Measurements from ENCODE around the gene TMEM43.

TMEM43 gene

GRCh38 chr3:14177580-14178246, 52.9 kb downstream of the TMEM43 start:
- no peak for DNase-seq (ENCODE audit: low read depth in 3 of 3)

DNA sequence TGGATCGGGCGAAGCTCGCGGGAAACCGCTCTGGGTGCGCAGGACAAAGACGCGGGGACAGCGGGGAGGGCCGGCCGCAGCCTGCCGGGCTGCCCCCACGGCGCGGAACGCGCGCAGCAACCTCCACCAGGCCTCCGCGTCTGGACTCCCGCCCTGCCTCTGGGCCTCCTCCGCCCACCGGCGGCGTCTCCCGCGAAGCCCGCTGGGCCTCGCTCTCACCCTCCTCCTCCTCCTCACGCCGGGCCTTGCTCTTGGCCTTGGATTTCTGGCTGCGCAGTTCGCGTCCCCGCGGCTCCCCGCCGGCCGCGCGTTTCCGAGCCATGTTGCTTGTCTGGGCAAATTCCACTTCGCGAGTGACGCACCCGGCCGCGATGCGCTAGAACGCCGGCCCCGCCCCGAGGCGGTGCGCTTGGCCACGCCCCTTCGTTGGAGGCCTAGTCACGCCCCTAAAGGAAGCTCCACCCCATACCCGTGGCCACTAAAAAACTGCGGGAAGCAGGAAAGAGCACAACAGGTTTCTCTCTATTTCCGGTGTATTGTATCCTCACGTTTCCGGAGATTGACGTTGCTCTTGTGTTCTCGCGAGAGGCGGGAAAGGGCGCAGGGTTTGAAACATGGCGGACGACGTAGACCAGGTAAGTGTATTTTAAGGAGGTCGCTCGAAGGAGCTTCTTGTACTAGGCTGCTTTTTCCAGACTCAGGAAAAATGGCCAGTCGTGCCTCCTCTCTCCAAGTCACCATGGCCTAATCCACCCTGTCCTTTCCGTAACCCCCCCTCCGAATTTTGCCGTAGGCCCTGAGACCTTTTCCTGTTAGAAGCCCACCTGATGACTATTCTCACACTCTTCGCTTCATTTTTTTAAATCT, 53.6 kb downstream of the TMEM43 start, which contains the start of the genes LSM3 and XPC:
Gene LSM3 (plus strand): TSS at position 571 of the 867 bp plus-strand sequence. CDS start 44 bp downstream, at position 615.
Gene XPC (minus strand): TSS at position 355 of the 867 bp plus-strand sequence. CDS start 33 bp downstream, at position 322.
- DNase-seq (ENCODE audit: low read depth in 3 of 3): peak; percentile 96 to 97 (median 97)

- no peak for DNase-seq (ENCODE audit: low read depth in 3 of 3)
These were observed 54.2 kb downstream of the TMEM43 start for GRCh38 chr3:14179114-14179465.

DNA sequence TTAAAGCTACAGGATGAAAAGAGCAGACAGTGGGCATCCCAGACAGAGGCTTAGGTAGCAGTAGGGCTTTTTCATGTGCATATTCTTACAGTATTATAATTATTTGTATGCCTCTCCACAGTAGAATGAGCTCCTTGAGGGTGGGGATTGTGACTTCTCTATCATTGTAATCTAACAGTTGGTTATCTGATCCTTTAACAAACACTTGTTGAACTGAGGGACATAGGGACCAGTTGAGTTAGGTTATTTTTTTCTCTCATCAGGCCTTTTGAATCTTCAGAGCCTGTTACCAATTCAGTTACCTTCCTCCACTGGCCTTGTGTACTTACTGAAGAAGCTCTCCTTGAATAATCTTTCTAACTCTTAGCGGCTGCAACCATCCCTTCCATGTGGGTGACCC, 54.9 kb downstream of the TMEM43 start:
- no peak for DNase-seq (ENCODE audit: low read depth in 3 of 3)

- no peak for DNase-seq (ENCODE audit: low read depth in 3 of 3)
These were observed 56.4 kb downstream of the TMEM43 start for GRCh38 chr3:14181253-14181652.

DNA sequence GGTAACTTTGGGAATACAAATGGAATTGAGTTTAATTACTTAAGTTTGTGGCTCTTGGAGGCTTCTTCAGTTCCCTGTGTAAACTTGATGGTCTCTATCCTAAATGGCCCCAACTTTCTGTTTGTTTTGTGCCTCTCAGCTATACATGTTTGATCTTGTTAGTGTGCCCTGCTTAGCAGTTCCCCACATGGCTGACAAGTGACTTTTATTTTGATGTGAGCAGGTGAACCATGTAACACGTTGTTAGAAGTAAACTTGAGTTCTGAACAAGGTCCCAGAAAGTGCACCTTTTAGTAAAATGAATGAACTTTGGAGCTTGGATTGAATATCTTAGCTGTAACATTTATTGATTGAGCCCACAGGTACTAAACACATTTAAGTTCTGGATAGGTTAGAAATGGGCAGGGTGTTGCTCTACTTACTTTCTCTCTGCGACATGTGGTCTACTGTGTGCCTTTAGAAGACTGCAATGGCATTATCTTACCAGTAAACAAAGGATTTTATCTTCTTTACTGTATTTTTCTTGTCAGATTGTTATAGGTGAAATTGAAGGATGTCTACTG, 58.2 kb downstream of the TMEM43 start:
- DNase-seq (ENCODE audit: low read depth in 3 of 3): no peak

DNA sequence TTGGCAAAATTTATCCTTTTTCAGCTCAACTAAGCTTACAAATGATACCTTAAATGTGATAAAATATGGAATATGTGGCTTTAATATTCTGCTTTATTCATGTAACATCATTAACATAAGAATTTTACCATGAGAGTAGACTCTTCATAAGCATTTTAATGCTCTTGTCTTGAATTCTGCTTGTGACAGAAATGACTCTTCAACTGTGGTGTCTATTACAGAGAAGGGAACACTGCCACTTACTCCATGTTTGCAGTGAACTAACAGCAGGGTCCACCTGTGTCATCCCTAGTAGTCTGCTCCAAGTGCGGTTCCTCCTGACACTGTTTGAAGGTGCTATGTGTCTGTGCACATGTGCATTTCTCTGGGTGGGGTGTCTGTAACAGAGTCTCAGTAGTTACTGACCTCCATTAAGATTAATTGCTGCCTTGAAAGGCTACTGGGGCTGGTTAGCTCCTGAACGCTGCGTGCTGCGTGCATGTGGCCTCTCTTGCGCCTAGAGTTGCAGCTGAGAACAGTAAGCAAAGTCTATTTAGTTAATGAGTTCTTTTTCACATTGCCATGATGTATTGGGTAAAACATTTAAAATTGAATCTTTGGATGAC, 62.1 kb downstream of the TMEM43 start:
- no peak for DNase-seq (ENCODE audit: low read depth in 3 of 3)

DNA sequence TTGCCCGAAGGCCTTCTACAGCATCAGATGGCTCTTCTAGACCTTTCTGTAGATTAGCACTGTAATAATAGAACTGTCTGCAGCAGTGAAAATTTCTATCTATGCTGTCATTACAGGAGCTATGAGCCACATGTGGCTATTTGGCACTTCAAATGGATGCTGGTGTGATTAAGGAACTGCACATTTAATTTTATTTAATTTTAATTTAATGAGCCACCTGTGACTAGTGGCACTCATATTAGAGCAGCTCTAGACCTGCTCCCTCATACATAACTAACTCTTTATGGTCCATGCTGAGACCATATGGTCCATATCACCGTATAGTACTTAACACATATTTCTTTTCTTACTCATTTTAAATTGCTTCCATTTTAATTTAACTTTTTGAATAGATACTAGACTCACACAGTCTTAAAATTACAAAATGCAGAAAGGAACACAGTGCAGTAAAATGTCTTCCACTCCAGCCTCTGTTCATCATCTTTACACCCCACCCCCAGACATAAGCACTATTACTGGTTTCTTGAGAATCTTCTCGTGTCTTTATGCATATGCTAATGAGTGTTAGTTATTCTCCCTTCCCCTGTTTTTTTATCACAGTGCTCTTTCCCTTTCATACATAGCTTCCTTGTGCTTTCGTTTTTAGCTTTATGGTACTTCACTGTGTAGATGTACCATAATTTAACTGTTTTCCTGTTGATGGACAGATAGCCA, 63.3 kb downstream of the TMEM43 start:
- no peak for DNase-seq (ENCODE audit: low read depth in 3 of 3)
